HepG2 (cell line): ENCODE results near the gene VWCE. TPM values are rescaled to one million over a fixed set of nuclear protein-coding genes. Genes with fewer than 3 reads are reported as not detected.

Source experiments
- BCL3 ChIP-seq: sonication (generic); formaldehyde crosslinking; IDR thresholded peaks from 2 replicates; pipeline ENCODE4 v1.5.1; 2020; ENCODE audit warnings: mild to moderate bottlenecking, missing genetic modification reagents, moderate library complexity
- CREBL2 ChIP-seq: sonication (generic); formaldehyde crosslinking; IDR thresholded peaks from 2 replicates; pipeline ENCODE4 v1.8.1; 2023; ENCODE audit warnings: missing genetic modification reagents, mild to moderate bottlenecking, borderline replicate concordance
- DPF2 ChIP-seq: sonication (generic); formaldehyde crosslinking; IDR thresholded peaks from 2 replicates; pipeline ENCODE4 v1.4.0; 2020; ENCODE audit warnings: mild to moderate bottlenecking, low read depth, missing genetic modification reagents, borderline replicate concordance
- E2F1 ChIP-seq: sonication (generic); formaldehyde crosslinking; IDR thresholded peaks from 2 replicates; pipeline ENCODE4 v1.5.0; 2020; ENCODE audit warnings: missing genetic modification reagents
- GLMP ChIP-seq: sonication (generic); formaldehyde crosslinking; IDR thresholded peaks from 2 replicates; pipeline ENCODE4 v1.9.0; 2021; ENCODE audit warnings: missing genetic modification reagents, mild to moderate bottlenecking, borderline replicate concordance
- IKZF5 ChIP-seq: IDR thresholded peaks from 2 replicates; pipeline ENCODE4 v1.6.1; 2018; ENCODE audit warnings: missing genetic modification reagents, mild to moderate bottlenecking, missing compliant biosample characterization
- NFE2L1 ChIP-seq: sonication (generic); formaldehyde crosslinking; IDR thresholded peaks from 2 replicates; pipeline ENCODE4 v1.4.0; 2020; ENCODE audit warnings: missing genetic modification reagents, mild to moderate bottlenecking, borderline replicate concordance
- PHF5A ChIP-seq: IDR thresholded peaks from one replicate; pipeline ENCODE4 v1.6.1; 2018; ENCODE audit warnings: low read depth, missing genetic modification reagents; ENCODE audit not compliant: unreplicated experiment
- PRDM15 ChIP-seq: sonication (generic); formaldehyde crosslinking; IDR thresholded peaks from 2 replicates; pipeline ENCODE4 v1.4.0; 2020; ENCODE audit warnings: missing genetic modification reagents
- RFXAP ChIP-seq: sonication (generic); formaldehyde crosslinking; IDR thresholded peaks from 2 replicates; pipeline ENCODE4 v1.4.0; 2020; ENCODE audit warnings: missing genetic modification reagents, borderline replicate concordance
- RNF2 ChIP-seq: fragments of 450-650 bp; conservative IDR thresholded peaks from 2 replicates; pipeline ENCODE4 v1.6.1; 2016; ENCODE audit warnings: low read depth
- ZBTB3 ChIP-seq: sonication (generic); formaldehyde crosslinking; IDR thresholded peaks from 2 replicates; pipeline ENCODE4 v1.4.0; 2020; ENCODE audit warnings: low read depth, mild to moderate bottlenecking, moderate library complexity, missing genetic modification reagents, borderline replicate concordance
- ZNF282 ChIP-seq: fragments of 450-650 bp; IDR thresholded peaks from 2 replicates; pipeline ENCODE4 v1.6.1; 2018; ENCODE audit not compliant: partially characterized antibody
- ZNF335 ChIP-seq: sonication (generic); formaldehyde crosslinking; IDR thresholded peaks from 2 replicates; pipeline ENCODE4 v1.4.0; 2020; ENCODE audit warnings: missing genetic modification reagents
- ZNF557 ChIP-seq: sonication (generic); formaldehyde crosslinking; IDR thresholded peaks from 2 replicates; pipeline ENCODE4 v1.4.0; 2020; ENCODE audit warnings: missing genetic modification reagents
- ZNF615 ChIP-seq: sonication (generic); formaldehyde crosslinking; IDR thresholded peaks from 2 replicates; pipeline ENCODE4 v1.5.0; 2020; ENCODE audit warnings: mild to moderate bottlenecking, missing genetic modification reagents, borderline replicate concordance
- ZNF83 ChIP-seq: sonication (generic); formaldehyde crosslinking; IDR thresholded peaks from 2 replicates; pipeline ENCODE4 v1.4.0; 2020; ENCODE audit warnings: missing genetic modification reagents, mild to moderate bottlenecking, borderline replicate concordance
- ZUFSP ChIP-seq: sonication (generic); formaldehyde crosslinking; IDR thresholded peaks from 2 replicates; pipeline ENCODE4 v1.9.0; 2021; ENCODE audit warnings: missing genetic modification reagents, mild to moderate bottlenecking, borderline replicate concordance
- polyA plus RNA-seq, 8 experiments: library from polyadenylated mRNA; depleted of rRNA in 3 of 8; stranded (reverse) in 7 of 8; unstranded in 1 of 8; fragments of >200 nt; fragmentation: Illumina TruSeq in 4 of 8; extraction: Trizol in 4 of 8; gene quantifications; 2 replicates each; pipeline versions ENCODE4 v1.2.1 to v1.2.3, GENCODE V29; 2011 to 2016; ENCODE audit warnings: low read depth in 4 of 8, missing spikeins in 1 of 8, mixed read lengths in 1 of 8; ENCODE audit not compliant: insufficient read depth in 1 of 8
- total RNA-seq, 5 experiments: library from RNA; depleted of rRNA; stranded (reverse); fragments of >200 nt; fragmentation: Illumina TruSeq; extraction: Trizol; gene quantifications; 2 replicates each; pipeline ENCODE4 v1.2.3, GENCODE V29; 2016; ENCODE audit warnings: low read depth in 1 of 5

The VWCE gene
- total and polyA plus RNA-seq, 2 of the 13 experiments (the other 11 are each of a cell fraction or from before 2014, with no cell fraction given) = 27.6 to 58.3 TPM

- no peak for TF ChIP-seq PRDM15 (CRISPR knock-in tag)
- TF ChIP-seq RFXAP (CRISPR knock-in tag) = no peak; the same call in 1 of the 2 replicates
- no peak for TF ChIP-seq ZNF557
- TF ChIP-seq ZNF83 = no peak
- TF ChIP-seq E2F1 (CRISPR knock-in tag) = peak; percentile 93
- no peak for TF ChIP-seq PHF5A (CRISPR knock-in tag)
- TF ChIP-seq GLMP (CRISPR knock-in tag) = no peak
- no peak for TF ChIP-seq ZNF615 (CRISPR knock-in tag)
- TF ChIP-seq RNF2 = 0 out of 2 replicates have a peak, but pooled peaks have one; percentile 33
- no peak for TF ChIP-seq DPF2 (CRISPR knock-in tag)
- TF ChIP-seq CREBL2 (CRISPR knock-in tag) = no peak
- TF ChIP-seq ZNF282 = no peak
- no peak for TF ChIP-seq ZNF335 (CRISPR knock-in tag)
- no peak for TF ChIP-seq IKZF5 (CRISPR knock-in tag)
- no peak for TF ChIP-seq BCL3 (CRISPR knock-in tag)
- no peak for TF ChIP-seq ZUFSP (CRISPR knock-in tag)
- TF ChIP-seq ZBTB3 (CRISPR knock-in tag) = no peak
- TF ChIP-seq NFE2L1 = no peak
Observed at GRCh38 chr11:61267437-61267841, 27.7 kb downstream of the VWCE start (continued).
